K562 treated with DMSO at 1 percent for 4 hours (cell line): Measurements from ENCODE around the gene NBPF3. TPM values are rescaled to one million over a fixed set of nuclear protein-coding genes. Genes with fewer than 3 reads are reported as not detected.

Experiments
- total RNA-seq: library from RNA; unstranded; fragments of 300-600 nt; gene quantifications from 2 replicates; pipeline ENCODE4 v1.2.3, GENCODE V29; 2022; ENCODE audit not compliant: insufficient read depth

Gene NBPF3
- 6.8 and 7.5 TPM in 2 replicates for total RNA-seq

GRCh38 chr1:21439721-21440629 is at the start of gene NBPF3:
NBPF3 (plus strand) TSS chr1:21440137; CDS start chr1:21445087, 4,950 bp downstream.

GRCh38 chr1:21509351-21510112 is 69.6 kb downstream of the NBPF3 start, which contains the start of gene ALPL:
ALPL (plus strand) TSS chr1:21509423; CDS start chr1:21554082, 44,659 bp downstream.

Other genes starting within 250 kb of the NBPF3 start
- 41.0 and 41.7 TPM in 2 replicates for gene ECE1, start 149.7 kb upstream of the NBPF3 start, total RNA-seq
- gene ALPL, start 69.3 kb downstream of the NBPF3 start, total RNA-seq: 1.5 TPM in 1 of 2 replicates, not detected in the other
- 41.1 and 55.4 TPM in 2 replicates for gene RAP1GAP, start 229.2 kb downstream of the NBPF3 start, total RNA-seq